Hypothalamus (tissue), 51 donors: ENCODE results near the gene CCDC28A.

Experiments
- DNase-seq, 51 donors: peaks; one replicate each; lab custom pipeline; 2025; lab: John Stamatoyannopoulos, UW

CCDC28A gene

GRCh38 chr6:138787138-138787537 is 13.6 kb downstream of the CCDC28A start:
- no peak for DNase-seq

- peak in 13 of 51 donors; percentile 1 to 31 (median 8) for DNase-seq
Observed at GRCh38 chr6:138795809-138796603, 22.4 kb downstream of the CCDC28A start, which contains the start of gene ECT2L. TSS of gene ECT2L (plus strand) at chr6:138796087. CDS start at chr6:138813275, 17,188 bp downstream.

GRCh38 chr6:138796771-138797170 is 23.2 kb downstream of the CCDC28A start:
- DNase-seq = no peak

- no peak for DNase-seq
Observed at GRCh38 chr6:138797806-138798446, 24.4 kb downstream of the CCDC28A start.

- no peak for DNase-seq
Observed at GRCh38 chr6:138800377-138801150, 27.0 kb downstream of the CCDC28A start.

GRCh38 chr6:138803331-138803730 is 29.8 kb downstream of the CCDC28A start:
- DNase-seq = no peak

- DNase-seq = no peak
Observed at GRCh38 chr6:138803861-138804260, 30.3 kb downstream of the CCDC28A start.

- DNase-seq = no peak
Observed at GRCh38 chr6:138805016-138805765, 31.6 kb downstream of the CCDC28A start.

- DNase-seq = no peak
Observed at GRCh38 chr6:138806889-138807288, 33.3 kb downstream of the CCDC28A start.

GRCh38 chr6:138809677-138810076 is 36.1 kb downstream of the CCDC28A start:
- DNase-seq = no peak

GRCh38 chr6:138811866-138812265 is 38.3 kb downstream of the CCDC28A start:
- DNase-seq = peak in 1 of 51 donors; percentile 4

- no peak for DNase-seq
Observed at GRCh38 chr6:138814179-138814834, 40.7 kb downstream of the CCDC28A start.

- DNase-seq = no peak
Observed at GRCh38 chr6:138815221-138815620, 41.7 kb downstream of the CCDC28A start.

- DNase-seq = peak in 2 of 51 donors; percentile 6 to 41
Observed at GRCh38 chr6:138815797-138816528, 42.4 kb downstream of the CCDC28A start.

GRCh38 chr6:138817799-138818198 is 44.2 kb downstream of the CCDC28A start:
- DNase-seq = no peak

- DNase-seq = no peak
Observed at GRCh38 chr6:138818496-138819194, 45.1 kb downstream of the CCDC28A start.

- no peak for DNase-seq
Observed at GRCh38 chr6:138821519-138821918, 48.0 kb downstream of the CCDC28A start.

GRCh38 chr6:138824482-138825144 is 51.0 kb downstream of the CCDC28A start:
- DNase-seq = no peak
